GM21576 (cell line): ENCODE data around the gene PCDHGC5.

Experiments used
- ATAC-seq: cut with Tn5 transposase; IDR thresholded peaks from one replicate; pipeline ENCODE4 v1.9.1; 2021; ENCODE audit warnings: mild to moderate bottlenecking, moderate library complexity; ENCODE audit not compliant: unreplicated experiment

The PCDHGC5 gene

DNA sequence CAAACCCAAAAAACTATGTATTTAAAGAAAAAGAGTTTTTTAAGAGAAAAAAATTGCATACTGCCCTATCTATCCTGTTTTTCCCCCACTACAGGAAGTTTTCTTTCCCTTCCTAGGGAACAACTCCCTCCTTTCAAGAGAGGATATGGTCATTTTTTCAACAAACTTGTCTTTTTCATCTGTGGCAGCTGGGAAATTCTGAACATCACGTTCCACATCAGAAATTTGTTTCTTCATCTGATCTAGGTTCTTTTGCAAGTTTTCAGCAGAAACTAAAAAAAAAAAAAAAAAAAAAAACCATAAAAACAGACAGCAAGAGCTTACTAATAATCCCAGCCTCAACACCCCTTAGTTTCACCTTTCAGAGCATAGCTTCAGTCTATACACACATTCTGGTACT, 38.5 kb downstream of the PCDHGC5 start:
- ATAC-seq: no peak

DNA sequence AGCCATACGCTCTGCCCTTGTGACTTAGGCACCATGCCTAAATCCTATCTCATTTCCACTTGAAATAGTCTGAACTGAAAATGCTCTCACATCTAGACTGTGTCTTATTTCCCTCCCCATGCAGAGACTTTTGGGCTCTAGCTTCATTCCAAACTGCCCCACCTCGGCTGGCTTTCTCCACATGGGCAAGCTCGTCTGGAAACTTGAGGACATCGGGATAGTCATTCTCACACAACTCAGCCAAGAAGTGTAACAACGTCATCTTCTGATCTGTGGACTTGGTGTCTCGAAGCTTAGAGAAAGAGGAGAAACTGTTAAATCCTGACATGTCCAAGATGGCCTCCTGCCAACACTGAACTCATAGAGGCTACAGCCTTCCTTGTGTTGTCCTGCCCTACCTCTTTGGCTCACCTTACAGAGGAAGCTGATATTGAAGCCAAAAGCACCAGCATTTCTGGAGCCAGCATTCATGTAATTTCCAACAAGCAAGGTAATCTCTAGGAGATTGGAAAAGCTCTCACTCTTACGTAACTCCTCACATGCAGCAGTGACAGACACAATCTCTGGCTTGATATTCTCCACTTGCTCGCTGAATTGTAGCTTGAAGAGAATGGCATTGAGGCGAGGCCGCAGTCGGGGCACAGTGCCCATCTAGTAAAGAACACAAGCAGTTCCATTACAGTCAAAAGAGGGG, 39.6 kb downstream of the PCDHGC5 start:
- no peak for ATAC-seq

DNA sequence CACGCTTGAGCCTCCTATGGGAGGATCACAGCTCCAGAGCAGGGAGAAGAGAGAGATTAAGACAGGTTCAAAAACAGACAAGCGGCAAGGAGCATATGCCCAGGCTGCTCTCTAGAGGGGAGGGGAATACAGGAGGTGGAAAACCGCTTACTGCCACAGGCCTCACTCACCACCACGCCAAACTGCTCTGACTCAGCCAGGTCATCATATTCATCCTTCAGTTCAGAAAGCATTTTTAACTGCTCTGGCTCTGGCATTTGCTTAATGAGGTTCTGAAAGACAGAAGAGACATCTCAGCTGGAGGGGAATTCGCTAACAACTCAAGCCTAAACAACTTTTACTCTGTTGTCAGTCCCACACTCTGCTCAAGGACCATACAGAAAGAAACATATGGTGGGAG, 40.1 kb downstream of the PCDHGC5 start:
- peak; percentile 41 for ATAC-seq

DNA sequence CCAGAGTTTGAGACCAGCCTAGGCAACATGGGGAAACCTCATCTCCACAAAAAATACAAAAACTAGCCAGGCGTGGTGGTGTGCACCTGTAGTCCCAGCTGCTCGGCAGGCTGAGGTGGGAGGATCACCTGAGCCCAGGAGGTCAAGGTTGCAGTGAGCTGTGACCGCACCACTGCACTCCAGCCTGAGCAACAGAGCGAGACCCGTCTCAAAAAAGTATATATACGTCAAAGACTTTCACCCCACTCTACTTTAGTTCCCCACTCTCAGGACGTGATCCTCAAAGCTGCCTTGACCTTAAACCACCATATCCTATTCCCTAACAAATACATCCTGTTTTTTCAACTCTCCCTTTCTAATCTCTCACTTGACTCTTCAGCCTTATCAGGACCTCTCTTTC, 41.0 kb downstream of the PCDHGC5 start:
- peak; percentile 57 for ATAC-seq

DNA sequence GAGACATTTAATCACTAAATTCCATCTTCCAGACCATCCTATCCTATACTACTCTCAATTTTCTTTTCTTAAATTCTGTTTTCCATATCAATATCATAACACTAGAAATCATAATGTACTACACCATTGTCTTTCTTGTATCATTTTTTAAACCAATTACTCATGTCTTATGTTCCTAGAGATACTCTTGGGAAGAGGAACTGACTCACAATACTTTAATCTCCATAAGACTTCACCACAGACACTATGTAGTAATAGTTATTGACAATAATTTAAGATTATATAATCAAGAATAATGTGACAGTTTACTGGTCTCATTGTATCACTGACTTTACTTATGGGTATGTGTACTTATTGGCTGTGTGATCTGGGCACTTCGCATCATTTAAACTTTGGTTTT, 43.8 kb downstream of the PCDHGC5 start:
- no peak for ATAC-seq

DNA sequence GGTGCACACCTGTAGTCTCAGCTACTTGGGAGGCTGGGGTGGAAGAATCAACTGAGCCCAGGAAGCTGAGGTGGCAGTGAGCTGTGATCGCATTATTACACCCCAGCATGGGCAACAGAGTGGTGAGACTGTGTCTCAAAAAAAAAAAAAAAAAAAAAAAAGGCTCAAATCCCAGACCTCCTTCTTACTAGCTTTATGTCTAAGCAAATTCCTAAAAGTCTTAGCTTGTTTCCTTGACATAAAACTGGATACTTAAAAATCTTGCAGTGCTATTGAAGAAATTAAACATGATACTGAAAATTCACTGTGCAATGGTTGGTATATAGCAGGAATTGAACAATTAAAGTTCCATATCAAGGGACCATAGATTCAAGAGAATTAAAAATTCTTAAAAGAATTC, 45.0 kb downstream of the PCDHGC5 start:
- ATAC-seq: no peak

DNA sequence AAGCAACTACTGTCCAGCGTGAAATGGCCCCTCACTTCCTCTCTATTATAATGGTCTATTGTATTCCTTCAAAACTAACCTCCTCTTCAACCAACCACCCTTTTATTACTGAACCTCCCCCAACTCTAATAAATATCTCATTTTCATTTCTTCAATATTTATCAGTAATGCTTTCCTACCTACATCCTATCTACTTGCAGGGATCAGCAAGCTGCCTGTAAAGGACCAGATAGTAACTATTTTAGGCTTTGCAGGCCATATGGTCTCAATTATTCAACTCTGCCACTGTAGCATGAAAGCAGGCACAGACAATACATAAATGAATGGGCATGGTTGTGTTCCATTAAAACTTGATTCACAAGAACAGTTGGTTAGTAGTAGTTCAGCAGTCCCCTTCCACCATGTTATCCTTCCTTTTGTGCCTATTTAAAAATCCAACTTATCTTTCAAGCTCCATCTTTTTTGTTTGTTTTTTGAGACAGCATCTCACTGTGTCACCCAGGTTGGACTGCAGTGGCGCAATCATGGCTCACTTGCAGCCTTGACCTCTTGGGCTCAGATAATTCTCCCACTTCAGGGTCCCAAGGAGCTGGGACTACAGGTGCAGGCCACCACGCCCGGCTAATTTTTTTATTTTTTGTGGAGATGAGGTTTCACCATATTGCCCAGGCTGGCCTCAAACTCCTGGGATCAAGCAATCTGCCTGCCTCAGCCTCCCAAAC, 45.8 kb downstream of the PCDHGC5 start:
- no peak for ATAC-seq
